Measurements from ENCODE around the gene BACH2.

DNA sequence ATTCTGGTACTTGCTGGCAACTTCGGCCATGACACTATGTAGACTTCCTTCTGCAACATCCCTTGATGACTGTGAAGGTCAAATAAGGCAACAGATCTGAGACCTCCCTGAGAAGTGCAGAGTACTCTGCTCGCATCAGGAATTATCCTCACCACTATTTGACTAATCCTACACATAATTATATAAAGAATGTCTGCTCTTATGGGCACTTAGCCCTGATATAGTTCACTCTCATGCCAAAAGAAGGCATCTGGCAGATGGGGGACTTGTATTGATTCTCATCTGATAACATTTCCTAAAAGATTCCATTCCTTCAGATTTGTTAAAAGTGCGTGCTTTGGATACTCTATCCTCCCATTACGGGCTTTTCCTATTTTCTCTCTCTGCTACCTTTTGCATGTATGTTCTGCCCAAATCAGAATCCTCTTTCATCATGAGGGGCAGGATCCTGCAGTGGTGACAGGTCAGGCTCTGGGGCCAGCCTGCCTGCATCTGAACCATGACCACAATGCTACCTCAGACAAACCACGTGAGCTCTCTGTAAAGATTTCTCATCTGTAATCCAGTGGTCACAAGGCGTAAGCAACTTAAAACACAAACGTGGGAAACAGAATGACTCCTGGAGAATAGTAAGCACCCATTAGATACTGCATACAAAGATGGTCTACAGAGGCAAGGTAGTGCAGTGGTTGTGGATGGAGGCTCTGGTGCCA lies 268.4 kb downstream of the BACH2 start:
- TF ChIP-seq POLR2A (IDR thresholded peaks at IDR 0.05; ENCODE audit: low read depth, low read length) = no peak
- TF ChIP-seq POLR2AphosphoS5 (IDR thresholded peaks at IDR 0.05; ENCODE audit: low read depth, low read length) = no peak

All from GM12892 (cell line).